ENCODE measurements around the gene CCNY.

- TF ChIP-seq EZH2phosphoT487 (IDR thresholded peaks at IDR 0.05; ENCODE audit: borderline replicate concordance, low read depth, low read length) (no peak), CTCF (conservative IDR thresholded peaks at IDR 0.05; ENCODE audit: low read length) (no peak)
These were observed 151.2 kb downstream of the CCNY start for GRCh38 chr10:35487336-35488034.

Data from OCI-LY7 (cell line).